ENCODE measurements around the gene USP17L29. TPM values are rescaled to one million over a fixed set of nuclear protein-coding genes. Genes with fewer than 3 reads are reported as not detected.
"Not testable (repeated sequence)": the region's sequence is repeated elsewhere in the genome, so short reads cannot be mapped to it uniquely, and the experiment has no call there.

The USP17L29 gene
- total and polyA plus RNA-seq, 9 of the 15 experiments (the other 6 are each of a cell fraction or from before 2014, with no cell fraction given), result not detected

- WGBS (ENCODE audit: insufficient coverage, low coverage, missing lambda C conversion rate), result no CpG with 5 or more reads among the region's 15 CpGs
- H3K27me3 ChIP-seq (ENCODE audit: control insufficient read depth in 2 of 2, insufficient read depth in 2 of 2, low read length in 2 of 2); H3K4me2 ChIP-seq (ENCODE audit: insufficient read depth, low read length); POLR2A ChIA-PET; H3K9ac ChIP-seq (ENCODE audit: insufficient read depth in 1 of 2, low read depth in 2 of 2, low read length in 2 of 2); BruUV-seq (replicated peaks); DNase-seq (ENCODE audit: extremely low read depth in 1 of 4, low spot score in 3 of 4); FAIRE-seq; H3K4me1 ChIP-seq (replicated peaks in 1 of 2; ENCODE audit: control insufficient read depth in 2 of 2, insufficient read depth in 2 of 2, low read length in 2 of 2); CTCF ChIA-PET (ENCODE audit: low intra/inter-chr PET ratio); H3K4me3 ChIP-seq; H3K79me2 ChIP-seq (ENCODE audit: control insufficient read depth, insufficient read depth, low read length); H3K9me1 ChIP-seq (ENCODE audit: control insufficient read depth, insufficient read depth, low read length); H4K20me1 ChIP-seq (replicated peaks; ENCODE audit: control insufficient read depth, insufficient read depth, low read length); H2AFZ ChIP-seq (ENCODE audit: low read depth, low read length); ATAC-seq; H3K36me3 ChIP-seq (ENCODE audit: control insufficient read depth, insufficient read depth, low read length); H3K9me3 ChIP-seq (replicated peaks; ENCODE audit: control insufficient read depth, insufficient read depth, low read depth, low read length); intact Hi-C loops (cut with micrococcal nuclease); H3K27ac ChIP-seq (ENCODE audit: extremely low read depth, low read depth, low read length): not testable (repeated sequence)
- in situ Hi-C loops (cut with MboI), result loop anchor here (10.0 to 25.0 kb wide), 3 partner anchors 55 to 342 kb away; no protein-coding TSS in a partner anchor
Observed at GRCh38 chr4:9329611-9330010, 23.8 kb upstream of the USP17L29 start, which contains the start of gene USP17L25. Gene USP17L25, plus strand, starts transcription at chr4:9329911. Its CDS starts 0 bp downstream, at chr4:9329911.

GRCh38 chr4:9334358-9334757, 19.1 kb upstream of the USP17L29 start, which contains the start of gene USP17L26:
Gene USP17L26, plus strand, starts transcription at chr4:9334658. Its CDS starts 0 bp downstream, at chr4:9334658.
- ATAC-seq; H2AFZ ChIP-seq (ENCODE audit: low read depth, low read length); H3K27ac ChIP-seq (ENCODE audit: extremely low read depth, low read depth, low read length); CTCF ChIA-PET (ENCODE audit: low intra/inter-chr PET ratio); DNase-seq (ENCODE audit: extremely low read depth in 1 of 4, low spot score in 3 of 4); POLR2A ChIA-PET; H3K4me2 ChIP-seq (ENCODE audit: insufficient read depth, low read length); H3K9ac ChIP-seq (ENCODE audit: insufficient read depth in 1 of 2, low read depth in 2 of 2, low read length in 2 of 2); intact Hi-C loops (cut with micrococcal nuclease); H3K4me1 ChIP-seq (replicated peaks in 1 of 2; ENCODE audit: control insufficient read depth in 2 of 2, insufficient read depth in 2 of 2, low read length in 2 of 2); H3K27me3 ChIP-seq (ENCODE audit: control insufficient read depth in 2 of 2, insufficient read depth in 2 of 2, low read length in 2 of 2); FAIRE-seq; H4K20me1 ChIP-seq (replicated peaks; ENCODE audit: control insufficient read depth, insufficient read depth, low read length); H3K4me3 ChIP-seq; BruUV-seq (replicated peaks); H3K9me1 ChIP-seq (ENCODE audit: control insufficient read depth, insufficient read depth, low read length); H3K79me2 ChIP-seq (ENCODE audit: control insufficient read depth, insufficient read depth, low read length); H3K9me3 ChIP-seq (replicated peaks; ENCODE audit: control insufficient read depth, insufficient read depth, low read depth, low read length); H3K36me3 ChIP-seq (ENCODE audit: control insufficient read depth, insufficient read depth, low read length): not testable (repeated sequence)
- in situ Hi-C loops (cut with MboI), result loop anchor here (10.0 to 25.0 kb wide), 2 partner anchors 200 to 347 kb away; no protein-coding TSS in a partner anchor
- no CpG with 5 or more reads among the region's 15 CpGs for WGBS (ENCODE audit: insufficient coverage, low coverage, missing lambda C conversion rate)

GRCh38 chr4:9339103-9339502, 14.3 kb upstream of the USP17L29 start, which contains the start of gene USP17L5:
Gene USP17L5, plus strand, starts transcription at chr4:9339403. Its CDS starts 0 bp downstream, at chr4:9339403.
- intact Hi-C loops (cut with micrococcal nuclease); H3K4me1 ChIP-seq (replicated peaks in 1 of 2; ENCODE audit: control insufficient read depth in 2 of 2, insufficient read depth in 2 of 2, low read length in 2 of 2); H3K9me1 ChIP-seq (ENCODE audit: control insufficient read depth, insufficient read depth, low read length); DNase-seq (ENCODE audit: extremely low read depth in 1 of 4, low spot score in 3 of 4); H3K27me3 ChIP-seq (ENCODE audit: control insufficient read depth in 2 of 2, insufficient read depth in 2 of 2, low read length in 2 of 2); H3K9ac ChIP-seq (ENCODE audit: insufficient read depth in 1 of 2, low read depth in 2 of 2, low read length in 2 of 2); H3K4me2 ChIP-seq (ENCODE audit: insufficient read depth, low read length); POLR2A ChIA-PET; H3K4me3 ChIP-seq; FAIRE-seq; H4K20me1 ChIP-seq (replicated peaks; ENCODE audit: control insufficient read depth, insufficient read depth, low read length); CTCF ChIA-PET (ENCODE audit: low intra/inter-chr PET ratio); H3K9me3 ChIP-seq (replicated peaks; ENCODE audit: control insufficient read depth, insufficient read depth, low read depth, low read length); BruUV-seq (replicated peaks); H3K36me3 ChIP-seq (ENCODE audit: control insufficient read depth, insufficient read depth, low read length); H3K79me2 ChIP-seq (ENCODE audit: control insufficient read depth, insufficient read depth, low read length); H2AFZ ChIP-seq (ENCODE audit: low read depth, low read length); ATAC-seq; H3K27ac ChIP-seq (ENCODE audit: extremely low read depth, low read depth, low read length): not testable (repeated sequence)
- in situ Hi-C loops (cut with MboI), result loop anchor here (10.0 to 25.0 kb wide), 2 partner anchors 204 to 352 kb away; no protein-coding TSS in a partner anchor
- no CpG with 5 or more reads among the region's 15 CpGs for WGBS (ENCODE audit: insufficient coverage, low coverage, missing lambda C conversion rate)

- CTCF ChIA-PET (ENCODE audit: low intra/inter-chr PET ratio); H2AFZ ChIP-seq (ENCODE audit: low read depth, low read length); DNase-seq (ENCODE audit: extremely low read depth in 1 of 4, low spot score in 3 of 4); H3K4me3 ChIP-seq; H3K9me1 ChIP-seq (ENCODE audit: control insufficient read depth, insufficient read depth, low read length); H3K4me1 ChIP-seq (replicated peaks in 1 of 2; ENCODE audit: control insufficient read depth in 2 of 2, insufficient read depth in 2 of 2, low read length in 2 of 2); intact Hi-C loops (cut with micrococcal nuclease); H3K9me3 ChIP-seq (replicated peaks; ENCODE audit: control insufficient read depth, insufficient read depth, low read depth, low read length); H3K9ac ChIP-seq (ENCODE audit: insufficient read depth in 1 of 2, low read depth in 2 of 2, low read length in 2 of 2); ATAC-seq; H4K20me1 ChIP-seq (replicated peaks; ENCODE audit: control insufficient read depth, insufficient read depth, low read length); H3K79me2 ChIP-seq (ENCODE audit: control insufficient read depth, insufficient read depth, low read length); H3K27me3 ChIP-seq (ENCODE audit: control insufficient read depth in 2 of 2, insufficient read depth in 2 of 2, low read length in 2 of 2); H3K36me3 ChIP-seq (ENCODE audit: control insufficient read depth, insufficient read depth, low read length); FAIRE-seq; H3K4me2 ChIP-seq (ENCODE audit: insufficient read depth, low read length); H3K27ac ChIP-seq (ENCODE audit: extremely low read depth, low read depth, low read length); BruUV-seq (replicated peaks); POLR2A ChIA-PET: not testable (repeated sequence)
- WGBS (ENCODE audit: insufficient coverage, low coverage, missing lambda C conversion rate), result no CpG with 5 or more reads among the region's 15 CpGs
- in situ Hi-C loops (cut with MboI), result loop anchor here (25.0 kb wide), 1 partner anchor 357 kb away; no protein-coding TSS in a partner anchor
Observed at GRCh38 chr4:9343848-9344247, 9.6 kb upstream of the USP17L29 start, which contains the start of gene USP17L27. Gene USP17L27, plus strand, starts transcription at chr4:9344148. Its CDS starts 0 bp downstream, at chr4:9344148.

Data from K562 (cell line).